GM19397 (cell line): ENCODE measurements around the gene RREB1.

Source experiments
- ATAC-seq: cut with Tn5 transposase; IDR thresholded peaks from one replicate; pipeline ENCODE4 v1.9.1; 2021; ENCODE audit warnings: mild to moderate bottlenecking, moderate library complexity; ENCODE audit not compliant: unreplicated experiment

RREB1 gene

GRCh38 chr6:7185561-7185960, 77.8 kb downstream of the RREB1 start:
- no peak for ATAC-seq

DNA sequence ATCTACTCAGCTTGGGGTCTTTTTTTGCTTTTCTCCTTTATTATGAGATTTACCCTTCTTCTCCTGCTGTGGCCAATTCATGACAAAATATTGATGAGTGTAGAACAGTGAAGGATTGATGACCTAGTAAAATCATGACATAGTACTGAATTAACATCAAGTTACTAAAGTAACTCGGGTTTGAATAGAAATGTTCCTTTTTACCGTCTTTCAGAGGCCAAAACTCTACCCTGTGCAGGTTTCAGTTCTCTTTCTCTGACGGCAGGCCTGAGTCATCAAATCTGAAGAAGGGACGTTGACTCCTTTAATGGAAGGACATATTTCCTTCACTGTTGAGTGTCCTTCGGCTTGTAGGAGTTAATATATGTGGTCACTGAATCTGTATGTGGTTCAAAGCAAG, 80.7 kb downstream of the RREB1 start:
- peak; percentile 84 for ATAC-seq

GRCh38 chr6:7189101-7189758, 81.5 kb downstream of the RREB1 start:
- ATAC-seq, result no peak

DNA sequence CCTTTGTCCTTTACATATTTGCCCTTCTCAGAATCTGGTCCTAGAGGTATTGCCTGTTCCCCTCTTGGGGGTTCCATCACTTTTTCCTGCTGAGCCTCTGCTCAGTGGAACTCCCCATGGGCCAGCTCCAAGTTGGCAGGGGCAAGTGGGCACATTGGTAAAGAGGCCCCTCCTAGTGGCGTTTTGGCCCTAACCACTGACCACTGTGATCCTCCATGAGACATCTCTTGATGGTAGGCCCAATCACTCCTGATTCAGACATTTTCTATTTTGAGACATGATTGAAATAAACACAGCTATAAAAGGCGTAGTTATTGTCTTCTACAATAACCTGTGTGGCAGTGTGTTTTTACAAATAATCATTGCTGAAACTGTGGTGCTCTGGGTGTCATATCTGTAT, 83.0 kb downstream of the RREB1 start:
- no peak for ATAC-seq

DNA sequence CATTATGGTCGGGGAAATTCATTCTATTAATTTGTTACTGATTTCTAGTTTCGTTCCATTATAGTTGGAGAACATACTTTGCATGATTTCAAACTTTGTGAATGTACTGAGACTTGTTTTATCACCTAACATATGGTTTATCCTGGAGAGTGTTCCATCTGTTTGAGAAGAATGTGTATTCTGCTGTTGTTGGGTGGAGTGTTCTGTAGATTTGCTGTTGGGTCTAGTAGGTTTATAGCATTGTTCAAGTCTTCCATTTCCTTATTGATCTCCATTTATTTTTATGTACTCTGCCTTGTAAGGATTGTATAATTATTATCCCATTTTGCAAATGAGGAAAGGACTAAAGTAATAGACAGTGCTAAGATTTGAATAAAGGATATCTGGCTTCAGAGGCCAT, 85.4 kb downstream of the RREB1 start:
- no peak for ATAC-seq

DNA sequence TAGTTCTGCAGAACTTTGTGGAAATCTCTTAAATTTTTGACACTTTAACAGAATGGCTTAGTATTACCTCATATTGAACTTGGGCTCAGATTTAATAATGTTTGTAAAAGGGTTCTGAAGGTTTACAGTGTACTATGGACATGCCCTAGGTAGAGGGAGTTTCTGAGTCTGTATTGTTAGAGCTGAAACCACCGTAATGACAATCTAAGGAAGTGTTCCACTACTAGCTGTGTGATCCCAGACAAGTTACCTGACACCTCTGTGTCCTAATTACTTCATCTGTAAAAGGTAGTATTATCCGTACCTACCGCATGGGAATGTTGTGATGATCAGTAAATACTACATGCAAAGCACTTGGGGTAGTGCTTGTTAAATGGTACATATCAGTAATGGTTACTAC, 86.9 kb downstream of the RREB1 start:
- ATAC-seq, result no peak

- no peak for ATAC-seq
These were observed 87.7 kb downstream of the RREB1 start for GRCh38 chr6:7195339-7196018.

- ATAC-seq, result no peak
These were observed 88.2 kb downstream of the RREB1 start for GRCh38 chr6:7196019-7196402.

DNA sequence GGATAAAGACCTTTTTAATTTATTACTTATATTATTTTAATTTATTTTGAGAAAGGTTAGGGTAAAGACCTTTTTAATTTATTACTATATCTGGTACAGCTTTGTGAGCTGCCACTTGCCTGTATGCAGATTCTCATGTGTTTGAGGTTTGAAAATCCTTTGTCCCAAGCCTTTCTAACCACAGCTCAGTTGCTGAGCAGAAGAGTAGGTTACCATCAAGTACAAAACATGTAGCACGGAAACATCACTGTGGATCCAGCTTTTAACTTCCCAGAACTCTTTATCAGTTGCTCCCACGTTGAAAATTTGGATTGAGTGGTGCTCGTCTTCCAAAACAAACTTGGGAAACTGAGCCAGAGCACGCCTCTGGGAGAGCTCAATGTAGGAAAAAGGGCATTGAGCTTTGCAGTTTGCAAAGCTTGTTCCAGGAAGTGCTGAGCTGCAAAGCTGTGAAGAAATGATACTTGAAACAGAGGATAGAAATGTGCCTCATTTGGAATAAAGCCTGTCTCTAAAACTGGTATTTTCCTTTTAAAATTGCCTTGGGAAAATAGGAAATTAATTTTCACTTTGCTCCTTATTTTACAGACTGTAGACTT, 89.0 kb downstream of the RREB1 start:
- ATAC-seq, result no peak

GRCh38 chr6:7197747-7198146, 90.0 kb downstream of the RREB1 start:
- no peak for ATAC-seq

GRCh38 chr6:7198833-7199800, 91.4 kb downstream of the RREB1 start:
- no peak for ATAC-seq

DNA sequence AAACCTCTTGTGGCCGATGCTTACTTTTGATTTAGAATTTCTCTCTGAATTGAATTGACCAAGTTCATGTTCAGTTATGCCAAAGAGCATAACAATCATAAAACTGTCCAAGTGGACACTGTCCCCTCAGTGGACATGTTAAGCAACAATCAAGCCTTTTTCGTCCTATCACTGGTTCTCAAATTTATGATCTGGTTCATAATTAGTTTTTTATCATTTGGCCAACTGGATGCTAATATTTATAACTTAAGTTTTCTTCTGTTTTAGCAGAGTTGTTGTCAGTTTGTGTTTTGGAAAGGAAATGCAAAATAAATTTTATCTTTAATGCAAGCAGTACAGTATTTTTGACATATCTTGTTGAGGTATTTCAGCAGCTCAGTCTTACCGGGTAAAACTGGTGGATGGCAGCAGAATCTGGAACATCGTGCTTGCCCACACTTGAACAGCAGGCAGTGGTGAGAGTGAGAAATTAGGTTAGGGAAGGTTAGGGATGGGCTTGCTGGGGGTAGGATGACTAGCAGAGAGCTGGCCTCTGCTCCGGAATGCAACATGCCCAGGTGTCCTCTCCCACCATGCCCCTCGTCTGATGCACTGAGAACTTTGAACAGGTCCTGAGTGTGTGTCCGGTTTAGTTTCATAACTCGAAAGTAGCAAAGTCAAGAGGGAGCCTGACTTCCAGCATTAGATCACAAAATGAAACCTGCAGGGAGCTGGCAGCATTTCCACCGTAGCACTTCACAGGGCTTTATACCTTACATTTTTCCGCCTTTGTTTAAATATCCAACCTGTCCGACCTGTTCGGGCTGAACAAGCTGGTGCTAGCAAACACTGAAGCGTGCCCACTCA, 93.1 kb downstream of the RREB1 start:
- no peak for ATAC-seq

DNA sequence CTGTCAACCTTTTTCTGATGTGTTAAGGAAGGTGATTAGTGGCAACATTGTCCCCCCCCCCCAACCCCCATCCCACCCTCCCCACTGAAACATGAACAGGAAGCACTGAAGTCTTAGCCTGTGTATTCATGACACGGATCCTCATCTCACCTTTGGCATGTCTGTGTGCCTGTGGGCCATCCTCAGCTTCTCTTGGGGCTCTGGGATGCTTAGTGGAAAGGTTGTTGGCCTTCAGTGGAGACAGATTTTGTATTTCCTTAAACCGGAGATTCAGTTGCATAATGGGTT, 93.6 kb downstream of the RREB1 start:
- no peak for ATAC-seq

GRCh38 chr6:7201732-7202541, 94.2 kb downstream of the RREB1 start:
- peak; percentile 87 for ATAC-seq

DNA sequence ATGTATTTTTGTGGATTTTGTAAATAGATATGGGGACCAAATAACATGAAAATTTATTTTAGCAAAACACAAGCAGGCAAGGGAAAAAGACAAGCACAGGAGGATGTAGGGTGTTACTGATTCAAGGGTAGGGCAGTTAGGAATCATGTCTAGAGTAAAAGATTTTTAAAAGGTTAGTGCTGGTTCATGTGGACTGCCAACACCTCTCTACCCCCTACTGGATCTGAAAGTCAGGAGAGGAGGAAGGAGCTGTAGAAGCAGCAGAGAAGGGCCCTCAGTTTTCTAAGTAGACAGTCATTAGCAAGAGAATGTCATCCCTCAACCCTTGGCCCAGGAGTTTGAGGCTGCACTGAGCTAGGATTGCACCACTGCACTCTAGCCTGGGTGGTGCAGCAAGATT, 95.2 kb downstream of the RREB1 start:
- ATAC-seq, result no peak

- no peak for ATAC-seq
These were observed 96.2 kb downstream of the RREB1 start for GRCh38 chr6:7203939-7204338.

DNA sequence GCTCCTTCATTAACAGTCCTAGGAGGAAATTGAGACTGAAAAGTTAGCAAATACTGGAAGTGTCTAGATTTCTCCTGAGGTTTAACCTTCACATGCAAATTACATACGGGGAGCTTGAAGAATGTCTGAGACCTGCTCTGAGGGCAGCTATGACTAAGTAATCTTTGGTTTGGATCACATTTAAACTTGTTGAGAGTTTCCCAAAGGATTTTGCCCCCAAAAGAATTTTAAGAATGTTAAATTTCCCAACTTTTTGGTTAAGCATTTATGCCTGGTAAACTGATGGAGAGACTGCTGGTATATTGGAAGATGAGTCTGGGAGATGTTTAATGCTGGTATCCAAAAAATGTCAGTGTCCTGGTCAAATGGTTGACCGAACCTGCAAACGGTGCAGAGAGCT, 97.0 kb downstream of the RREB1 start:
- no peak for ATAC-seq

DNA sequence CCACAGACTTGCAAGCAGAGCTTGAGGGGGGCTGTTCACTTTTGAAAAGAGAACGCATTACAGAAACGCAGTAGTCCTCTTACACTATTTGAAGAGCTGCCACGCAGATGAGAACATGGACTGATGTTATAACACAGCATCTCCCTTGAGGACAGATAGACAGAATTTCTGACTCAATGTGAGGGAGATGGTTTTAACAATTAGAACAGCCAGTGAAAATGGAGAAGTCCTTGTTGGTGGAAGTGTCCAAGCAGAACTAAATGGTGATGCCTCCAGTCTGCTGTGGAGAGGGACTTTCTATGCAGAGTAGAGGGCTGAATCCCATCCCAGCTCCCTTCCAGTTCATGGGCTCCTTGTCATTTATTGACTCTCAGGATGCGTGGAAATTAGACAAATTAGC, 100.0 kb downstream of the RREB1 start:
- ATAC-seq, result no peak

- no peak for ATAC-seq
These were observed 105.7 kb downstream of the RREB1 start for GRCh38 chr6:7213416-7213815.

- ATAC-seq, result no peak
These were observed 106.7 kb downstream of the RREB1 start for GRCh38 chr6:7214468-7214867.
